Suprapubic skin (tissue), 4 donors: ENCODE measurements around the gene KCNH6. TPM values are rescaled to one million over a fixed set of nuclear protein-coding genes. Genes with fewer than 3 reads are reported as not detected.

Experiments used
- DNase-seq, 2 donors: peaks; one replicate each; pipeline ENCODE4 v3.0.0-alpha.2; 2019; ENCODE audit warnings: low spot score in 2 of 2
- H3K27ac ChIP-seq: fragments of 200-600 bp; sonication (generic); one replicate; pipeline ENCODE4 v1.5.1; 2019
- H3K27me3 ChIP-seq: fragments of 200-600 bp; sonication (generic); one replicate; pipeline ENCODE4 v1.5.1; 2019
- H3K36me3 ChIP-seq: fragments of 200-600 bp; sonication (generic); one replicate; pipeline ENCODE4 v1.5.1; 2019
- H3K4me1 ChIP-seq: fragments of 200-600 bp; sonication (generic); one replicate; pipeline ENCODE4 v1.5.1; 2019
- H3K4me3 ChIP-seq: fragments of 200-600 bp; sonication (generic); one replicate; pipeline ENCODE4 v1.5.1; 2019; ENCODE audit warnings: mild to moderate bottlenecking
- H3K9me3 ChIP-seq: fragments of 200-600 bp; sonication (generic); one replicate; pipeline ENCODE4 v1.5.1; 2019
- CTCF ChIP-seq, 2 donors: fragments of 200-600 bp in 1 of 2; fragments of 450-650 bp in 1 of 2; sonication (generic) in 1 of 2; IDR thresholded peaks; one replicate each; pipeline ENCODE4 v1.5.1; 2016 to 2019; ENCODE audit warnings: antibody characterized with exemption in 2 of 2, mild to moderate bottlenecking in 1 of 2, moderate library complexity in 1 of 2
- EP300 ChIP-seq: sonication (generic); formaldehyde crosslinking; IDR thresholded peaks from one replicate; pipeline ENCODE4 v1.6.1; 2017; ENCODE audit warnings: antibody characterized with exemption
- POLR2A ChIP-seq, 2 donors: fragments of 450-650 bp; IDR thresholded peaks; one replicate each; pipeline ENCODE4 v1.6.1; 2017; ENCODE audit warnings: antibody characterized with exemption in 2 of 2, mild to moderate bottlenecking in 2 of 2, moderate library complexity in 2 of 2
- POLR2AphosphoS5 ChIP-seq, 3 donors: sonication (generic); formaldehyde crosslinking; IDR thresholded peaks; one replicate each; pipeline ENCODE4 v1.6.1; 2017; ENCODE audit warnings: antibody characterized with exemption in 3 of 3
- WGBS: methylation state at CpG from one replicate; pipeline ENCODE4 v1.1.5; 2018; 5-methylcytosine and 5-hydroxymethylcytosine counted together
- total RNA-seq, 4 donors: library from RNA; depleted of rRNA; stranded (reverse); fragments of >200 nt; gene quantifications; one replicate each; pipeline ENCODE4 v1.1.0, GENCODE V29; 2016

KCNH6 gene
- total RNA-seq, 4 donors from 2014 or later, result not detected

DNA sequence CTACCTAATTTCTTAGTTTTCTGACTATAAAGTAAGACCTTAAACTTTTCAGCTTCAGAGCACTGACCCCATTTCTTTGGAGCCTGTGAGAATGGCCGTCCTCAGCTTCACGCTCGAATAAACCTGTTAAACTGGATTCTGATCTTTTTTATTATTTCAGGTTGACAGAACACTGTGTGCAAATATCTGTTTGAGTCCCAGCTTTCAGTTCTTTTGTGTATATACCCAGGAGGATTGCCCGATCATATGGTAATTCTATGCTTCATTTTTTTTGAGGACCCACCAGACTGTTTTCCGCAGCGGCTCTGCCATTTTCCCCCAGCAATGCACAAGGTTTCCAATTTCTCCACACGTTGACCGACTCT is 19.8 kb upstream of the KCNH6 start:
- 55% methylated on average over 8 of the region's 8 CpGs for WGBS
- Histone ChIP-seq H3K27ac (no peak overlapping the region), H3K27me3 (peaks cover 33% of the 10 kb centered on the region), H3K36me3 (no peaks in the 10 kb centered on the region), H3K4me3 (no peak overlapping the region), H3K4me1 (no peaks in the 10 kb centered on the region), H3K9me3 (no peaks in the 10 kb centered on the region)
- TF ChIP-seq POLR2A (IDR thresholded peaks at IDR 0.05), result no peak
- DNase-seq, result no peak

GRCh38 chr17:63504261-63504660 is 18.9 kb upstream of the KCNH6 start:
- Histone ChIP-seq H3K9me3 (no peaks in the 10 kb centered on the region), H3K4me1 (no peaks in the 10 kb centered on the region), H3K4me3 (no peak overlapping the region), H3K36me3 (no peaks in the 10 kb centered on the region), H3K27ac (no peak overlapping the region), H3K27me3 (peaks cover 33% of the 10 kb centered on the region)
- no peak for DNase-seq
- TF ChIP-seq POLR2AphosphoS5 (IDR thresholded peaks at IDR 0.05) (no peak), EP300 (no peak), CTCF (IDR thresholded peaks at IDR 0.05) (no peak), POLR2A (IDR thresholded peaks at IDR 0.05) (no peak)

DNA sequence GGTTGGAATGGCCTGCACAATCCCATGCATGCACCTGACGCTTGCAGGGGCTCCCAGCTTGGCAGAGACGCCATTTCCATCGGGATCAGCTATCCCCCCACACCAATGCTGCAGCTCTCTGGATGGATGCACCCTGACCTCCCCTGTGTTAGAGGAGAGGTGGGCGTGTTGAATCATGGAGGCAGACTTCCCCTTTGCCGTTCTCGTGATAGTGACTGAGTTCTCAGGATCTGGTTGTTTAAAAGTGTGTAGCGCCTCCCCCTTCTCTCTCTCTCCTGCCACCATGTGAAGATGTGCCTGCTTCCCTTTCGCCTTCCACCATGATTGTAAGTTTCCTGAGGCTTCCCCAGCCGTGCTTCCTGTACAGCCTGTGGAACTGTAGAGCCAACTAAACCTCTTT is 17.8 kb upstream of the KCNH6 start:
- DNase-seq, result no peak
- 82% methylated on average over 9 of the region's 9 CpGs for WGBS
- Histone ChIP-seq H3K9me3 (no peaks in the 10 kb centered on the region), H3K36me3 (no peaks in the 10 kb centered on the region), H3K4me1 (no peaks in the 10 kb centered on the region), H3K27me3 (peaks cover 32% of the 10 kb centered on the region), H3K27ac (no peak overlapping the region), H3K4me3 (no peak overlapping the region)
- TF ChIP-seq POLR2AphosphoS5 (IDR thresholded peaks at IDR 0.05) (no peak), CTCF (IDR thresholded peaks at IDR 0.05) (no peak), POLR2A (IDR thresholded peaks at IDR 0.05) (no peak)

DNA sequence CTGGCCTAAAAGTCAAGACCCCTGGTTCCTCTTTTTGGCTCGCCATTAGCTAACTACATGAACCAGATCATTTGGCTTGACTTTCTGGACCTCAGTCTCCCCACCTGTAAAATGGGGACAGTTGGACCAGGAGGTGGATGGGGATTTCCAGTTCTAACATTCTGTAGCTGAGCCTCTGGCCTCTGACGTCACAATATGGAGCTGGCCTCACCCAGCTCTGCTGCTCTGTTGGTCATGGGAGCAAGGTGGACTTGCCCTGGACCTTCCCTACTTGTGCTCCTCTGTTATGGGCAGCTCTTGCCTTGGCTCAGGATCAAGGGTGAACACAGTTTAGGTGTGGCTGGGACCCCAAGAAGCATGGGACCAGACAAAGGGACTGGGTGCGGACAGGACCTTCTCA is 16.5 kb upstream of the KCNH6 start:
- DNase-seq, result no peak
- no peak overlapping the region for H3K4me3 ChIP-seq
- no peak for TF ChIP-seq POLR2A (IDR thresholded peaks at IDR 0.05)
- no peak for TF ChIP-seq EP300
- no peak for TF ChIP-seq CTCF (IDR thresholded peaks at IDR 0.05)
- no peak for TF ChIP-seq POLR2AphosphoS5 (IDR thresholded peaks at IDR 0.05)
- no peak overlapping the region for H3K27ac ChIP-seq
- peaks cover 24% of the 10 kb centered on the region for H3K27me3 ChIP-seq
- 92% methylated on average over 2 of the region's 3 CpGs for WGBS
- no peaks in the 10 kb centered on the region for H3K4me1 ChIP-seq
- H3K36me3 ChIP-seq, result no peaks in the 10 kb centered on the region
- H3K9me3 ChIP-seq, result no peaks in the 10 kb centered on the region

DNA sequence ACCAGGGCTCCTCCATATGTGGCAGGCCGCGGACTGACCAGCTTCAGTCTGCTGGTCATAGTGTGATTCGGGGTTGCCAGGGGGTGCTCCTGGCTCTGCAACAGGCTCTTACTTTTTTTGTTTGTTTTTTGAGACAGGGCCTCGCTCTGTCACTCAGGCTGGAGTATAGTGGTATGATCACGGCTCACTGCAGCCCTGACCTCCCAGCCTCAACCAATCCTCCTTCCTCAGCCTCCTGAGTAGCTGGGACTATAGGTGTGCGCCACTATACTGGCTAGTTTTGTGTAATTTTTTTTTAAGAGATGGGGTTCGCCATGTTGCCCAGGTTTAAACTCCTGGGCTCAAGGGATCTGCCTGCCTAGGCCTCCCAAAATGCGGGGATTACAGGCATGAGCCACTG is 11.8 kb upstream of the KCNH6 start:
- peaks cover 14% of the 10 kb centered on the region for H3K27me3 ChIP-seq
- WGBS, result 90% methylated on average over 7 of the region's 8 CpGs
- H3K27ac ChIP-seq, result no peak overlapping the region
- DNase-seq, result no peak
- no peak for TF ChIP-seq POLR2A (IDR thresholded peaks at IDR 0.05)
- H3K36me3 ChIP-seq, result no peaks in the 10 kb centered on the region
- no peak overlapping the region for H3K4me3 ChIP-seq
- no peaks in the 10 kb centered on the region for H3K9me3 ChIP-seq
- no peaks in the 10 kb centered on the region for H3K4me1 ChIP-seq

GRCh38 chr17:63512388-63512787 is 10.8 kb upstream of the KCNH6 start:
- Histone ChIP-seq H3K27ac (no peak overlapping the region), H3K27me3 (peaks cover 10% of the 10 kb centered on the region), H3K9me3 (no peaks in the 10 kb centered on the region), H3K36me3 (no peaks in the 10 kb centered on the region), H3K4me3 (no peak overlapping the region), H3K4me1 (no peaks in the 10 kb centered on the region)
- TF ChIP-seq POLR2A (IDR thresholded peaks at IDR 0.05), result no peak
- no peak for TF ChIP-seq EP300
- no peak for TF ChIP-seq POLR2AphosphoS5 (IDR thresholded peaks at IDR 0.05)
- no peak for TF ChIP-seq CTCF (IDR thresholded peaks at IDR 0.05)
- no peak for DNase-seq
- 89% methylated on average over 3 of the region's 3 CpGs for WGBS
